ENCODE results near the gene GAS7.

GRCh38 chr17:9865586-9865985 lies 332.8 kb downstream of the GAS7 start:
- TF ChIP-seq, protein P1, sequence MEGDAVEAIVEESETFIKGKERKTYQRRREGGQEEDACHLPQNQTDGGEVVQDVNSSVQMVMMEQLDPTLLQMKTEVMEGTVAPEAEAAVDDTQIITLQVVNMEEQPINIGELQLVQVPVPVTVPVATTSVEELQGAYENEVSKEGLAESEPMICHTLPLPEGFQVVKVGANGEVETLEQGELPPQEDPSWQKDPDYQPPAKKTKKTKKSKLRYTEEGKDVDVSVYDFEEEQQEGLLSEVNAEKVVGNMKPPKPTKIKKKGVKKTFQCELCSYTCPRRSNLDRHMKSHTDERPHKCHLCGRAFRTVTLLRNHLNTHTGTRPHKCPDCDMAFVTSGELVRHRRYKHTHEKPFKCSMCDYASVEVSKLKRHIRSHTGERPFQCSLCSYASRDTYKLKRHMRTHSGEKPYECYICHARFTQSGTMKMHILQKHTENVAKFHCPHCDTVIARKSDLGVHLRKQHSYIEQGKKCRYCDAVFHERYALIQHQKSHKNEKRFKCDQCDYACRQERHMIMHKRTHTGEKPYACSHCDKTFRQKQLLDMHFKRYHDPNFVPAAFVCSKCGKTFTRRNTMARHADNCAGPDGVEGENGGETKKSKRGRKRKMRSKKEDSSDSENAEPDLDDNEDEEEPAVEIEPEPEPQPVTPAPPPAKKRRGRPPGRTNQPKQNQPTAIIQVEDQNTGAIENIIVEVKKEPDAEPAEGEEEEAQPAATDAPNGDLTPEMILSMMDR (IDR thresholded peaks at IDR 0.05), result no peak
- TF ChIP-seq POLR2A (IDR thresholded peaks at IDR 0.05), result no peak
